OCI-LY1 (cell line): Measurements from ENCODE around the gene RPP25L.

Experiments used
- EZH2 ChIP-seq: fragments of 200-600 bp; sonication (generic), shearing (Covaris generic); IDR thresholded peaks from 2 replicates; pipeline ENCODE4 v1.8.0; 2017; ENCODE audit warnings: borderline replicate concordance, mixed run types, mild to moderate bottlenecking, antibody characterized with exemption, low read length, moderate library complexity, mixed read lengths
- TF ChIP-seq, protein P1 (sequence below): fragments of 200-600 bp; sonication (generic), shearing (Covaris generic); IDR thresholded peaks from 2 replicates; pipeline ENCODE4 v1.5.1; 2017; ENCODE audit warnings: mild to moderate bottlenecking, antibody characterized with exemption, low read length, moderate library complexity, mixed read lengths

DNA sequence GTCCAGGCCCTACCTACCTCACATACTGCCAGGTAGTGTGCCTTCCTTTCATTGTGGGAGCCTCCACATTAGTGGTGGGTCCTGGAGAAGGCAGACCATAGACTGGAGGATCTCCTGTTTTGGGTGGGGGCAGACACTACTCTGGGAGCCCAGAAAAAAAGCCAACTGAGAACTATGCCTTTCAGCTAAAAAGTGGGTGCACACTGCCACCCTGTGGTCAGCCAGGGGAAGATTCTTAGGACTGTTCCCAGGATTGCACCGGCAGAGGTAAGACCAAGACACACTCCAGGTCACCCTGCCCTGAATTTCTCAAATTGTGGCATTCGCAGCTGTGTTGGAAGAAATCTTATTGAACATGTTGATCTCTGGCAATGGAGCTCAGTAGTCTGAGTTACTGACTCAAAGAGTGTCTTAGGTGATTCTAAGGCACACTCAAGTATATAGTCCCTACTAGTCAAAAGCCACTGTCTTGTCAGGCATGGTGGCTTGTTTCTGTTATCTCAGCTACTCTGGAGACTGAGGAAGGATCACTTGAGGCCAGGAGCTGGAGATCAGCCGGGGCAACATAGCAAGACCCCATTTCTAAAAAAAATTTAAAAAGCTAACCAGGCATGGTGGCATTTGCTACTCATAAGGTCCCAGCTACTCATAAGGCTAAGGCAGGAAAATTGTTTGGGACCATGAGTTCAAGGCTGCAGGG is 22.1 kb upstream of the RPP25L start:
- TF ChIP-seq, protein P1, sequence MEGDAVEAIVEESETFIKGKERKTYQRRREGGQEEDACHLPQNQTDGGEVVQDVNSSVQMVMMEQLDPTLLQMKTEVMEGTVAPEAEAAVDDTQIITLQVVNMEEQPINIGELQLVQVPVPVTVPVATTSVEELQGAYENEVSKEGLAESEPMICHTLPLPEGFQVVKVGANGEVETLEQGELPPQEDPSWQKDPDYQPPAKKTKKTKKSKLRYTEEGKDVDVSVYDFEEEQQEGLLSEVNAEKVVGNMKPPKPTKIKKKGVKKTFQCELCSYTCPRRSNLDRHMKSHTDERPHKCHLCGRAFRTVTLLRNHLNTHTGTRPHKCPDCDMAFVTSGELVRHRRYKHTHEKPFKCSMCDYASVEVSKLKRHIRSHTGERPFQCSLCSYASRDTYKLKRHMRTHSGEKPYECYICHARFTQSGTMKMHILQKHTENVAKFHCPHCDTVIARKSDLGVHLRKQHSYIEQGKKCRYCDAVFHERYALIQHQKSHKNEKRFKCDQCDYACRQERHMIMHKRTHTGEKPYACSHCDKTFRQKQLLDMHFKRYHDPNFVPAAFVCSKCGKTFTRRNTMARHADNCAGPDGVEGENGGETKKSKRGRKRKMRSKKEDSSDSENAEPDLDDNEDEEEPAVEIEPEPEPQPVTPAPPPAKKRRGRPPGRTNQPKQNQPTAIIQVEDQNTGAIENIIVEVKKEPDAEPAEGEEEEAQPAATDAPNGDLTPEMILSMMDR: peak; percentile 92
- TF ChIP-seq EZH2: no peak
